GM23248 (cell line): ENCODE measurements around the gene PDK4.

Experiments used
- EZH2 ChIP-seq: fragments of 200-600 bp; sonication (generic); IDR thresholded peaks from 2 replicates; pipeline ENCODE4 v1.6.1; 2018; ENCODE audit warnings: antibody characterized with exemption, mild to moderate bottlenecking; ENCODE audit not compliant: insufficient read depth, poor library complexity, severe bottlenecking
- EZH2phosphoT487 ChIP-seq: fragments of 200-600 bp; sonication (generic); IDR thresholded peaks from 2 replicates; pipeline ENCODE4 v1.6.1; 2018; ENCODE audit warnings: antibody characterized with exemption, moderate library complexity, mild to moderate bottlenecking, low read depth; ENCODE audit not compliant: insufficient read depth

DNA sequence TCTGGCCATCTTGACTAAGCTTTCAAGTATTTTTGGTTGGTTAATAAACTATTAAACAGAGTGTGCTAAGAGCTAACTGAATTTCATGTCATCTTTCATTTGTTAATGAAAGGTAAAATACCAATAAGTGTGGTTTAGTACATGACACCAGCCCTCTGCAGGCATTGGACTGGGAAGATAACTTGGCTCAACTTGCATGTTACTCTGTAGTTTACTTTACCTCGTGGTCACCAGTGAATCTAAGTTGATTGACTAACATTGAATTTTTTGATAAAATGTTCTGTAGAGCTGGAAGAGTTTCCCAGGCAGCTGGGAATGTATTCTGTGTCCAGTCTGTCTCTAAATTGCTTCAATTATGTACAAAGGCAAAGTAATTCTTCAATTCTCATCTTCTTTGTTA, 60.7 kb downstream of the PDK4 start:
- TF ChIP-seq EZH2phosphoT487 = no peak
- TF ChIP-seq EZH2 = no peak
